Fibroblast of villous mesenchyme (primary cell): ENCODE measurements around the gene MANSC1. TPM values are rescaled to one million over a fixed set of nuclear protein-coding genes. Genes with fewer than 3 reads are reported as not detected.
"Not testable (repeated sequence)": the region's sequence is repeated elsewhere in the genome, so short reads cannot be mapped to it uniquely, and the experiment has no call there.

Experiments used
- DNase-seq: peaks from one replicate; pipeline ENCODE4 v3.0.0-alpha.2; 2010; ENCODE audit warnings: low read depth
- H3K4me3 ChIP-seq: 2 replicates; pipeline ENCODE4 v1.5.1; 2011; ENCODE audit warnings: low read depth, mild to moderate bottlenecking, low read length
- CTCF ChIP-seq: IDR thresholded peaks from 2 replicates; pipeline ENCODE4 v1.5.1; 2012; ENCODE audit warnings: low read depth, mild to moderate bottlenecking, low read length; ENCODE audit not compliant: insufficient read depth
- total RNA-seq: library from RNA; depleted of rRNA; stranded (reverse); fragments of >200 nt; gene quantifications from 2 replicates; pipeline ENCODE4 v1.2.3, GENCODE V29; 2012

The MANSC1 gene
- total RNA-seq, 1 donor, result 4.7 TPM

- no peak for TF ChIP-seq CTCF
- H3K4me3 ChIP-seq, result no peak overlapping the region
- no peak for DNase-seq
Observed at GRCh38 chr12:12353807-12354206, 3.8 kb upstream of the MANSC1 start.

DNA sequence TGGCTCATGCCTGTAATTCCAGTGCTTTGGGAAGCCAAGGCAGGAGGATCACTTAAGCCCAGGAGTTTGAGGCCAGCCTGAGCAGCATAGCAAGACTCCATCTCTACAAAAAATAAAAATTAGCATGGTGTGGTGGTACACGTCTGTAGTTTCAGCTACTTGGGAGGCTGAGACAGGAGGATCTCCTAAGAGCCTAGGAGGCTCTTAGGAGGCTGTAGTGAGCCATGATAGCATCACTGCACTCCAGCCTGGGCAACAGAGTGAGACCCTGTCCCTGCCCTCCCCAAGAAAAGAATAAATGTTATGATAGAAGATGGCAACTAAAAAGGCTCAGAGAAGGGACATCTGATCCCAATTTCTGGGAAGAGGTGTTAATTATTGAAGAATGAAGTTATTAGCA is 3.2 kb upstream of the MANSC1 start:
- no peak for TF ChIP-seq CTCF
- H3K4me3 ChIP-seq, result no peak overlapping the region
- no peak for DNase-seq

GRCh38 chr12:12351468-12352185 is 1.6 kb upstream of the MANSC1 start:
- DNase-seq, H3K4me3 ChIP-seq: not testable (repeated sequence)

DNA sequence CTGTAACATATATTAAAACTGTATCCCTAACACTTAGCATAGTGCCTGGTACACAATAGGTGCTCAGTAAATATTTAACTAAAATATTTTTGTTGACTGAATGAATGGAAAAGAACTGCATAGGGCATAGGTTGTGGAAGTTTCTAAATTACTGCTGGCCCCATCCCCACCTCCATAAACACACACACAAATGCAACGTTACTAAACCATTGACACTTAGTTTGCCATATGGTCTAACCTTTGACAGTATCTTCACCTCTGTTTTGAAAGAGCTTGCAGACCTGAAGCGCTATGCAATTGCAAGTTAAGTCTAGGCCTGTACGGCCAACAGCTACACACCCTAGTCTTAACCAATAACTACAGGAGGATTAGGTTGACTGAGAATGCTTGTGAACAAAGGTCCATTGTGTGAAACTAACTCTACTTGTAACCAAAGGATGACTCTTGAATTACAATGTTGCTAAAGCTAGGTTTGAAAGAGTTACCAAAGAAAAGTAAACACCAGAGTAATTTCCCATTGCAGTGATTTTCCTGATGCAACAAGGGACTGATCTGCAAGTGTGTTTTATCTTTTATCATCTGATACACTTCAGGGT is 924 bp upstream of the MANSC1 start:
- no peak for TF ChIP-seq CTCF
- no peak for DNase-seq
- no peak overlapping the region for H3K4me3 ChIP-seq

DNA sequence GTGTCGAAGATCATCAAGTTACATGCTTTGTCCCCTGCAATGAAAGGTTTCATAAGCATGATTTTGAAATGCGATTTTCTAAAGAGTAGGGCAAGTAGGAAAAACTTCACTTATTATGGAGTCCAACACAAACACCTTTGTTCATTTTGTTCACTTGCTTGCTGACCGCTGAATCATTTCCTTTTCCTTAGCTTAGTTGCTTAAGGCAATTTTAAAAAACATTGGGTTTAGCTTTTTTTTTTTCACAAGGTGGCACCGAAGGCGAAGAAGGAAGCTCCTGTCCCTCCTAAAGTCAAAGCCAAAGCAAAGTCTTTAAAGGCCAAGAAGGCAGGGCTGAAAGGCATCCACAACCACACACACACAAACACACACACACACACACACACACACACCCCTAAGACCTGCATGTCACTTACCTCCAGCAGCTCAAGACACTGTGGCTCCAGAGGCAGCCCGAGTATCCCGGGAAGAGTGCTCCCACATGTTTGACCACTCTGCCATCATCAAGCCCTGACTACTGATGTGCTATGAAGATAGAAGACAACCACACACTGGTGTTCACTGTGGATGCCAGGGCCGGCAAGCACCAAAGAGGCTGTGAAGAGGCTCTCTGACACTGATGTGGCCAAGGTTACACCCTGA is 11.4 kb downstream of the MANSC1 start:
- TF ChIP-seq CTCF, result no peak
- DNase-seq, result no peak
- no peak overlapping the region for H3K4me3 ChIP-seq

DNA sequence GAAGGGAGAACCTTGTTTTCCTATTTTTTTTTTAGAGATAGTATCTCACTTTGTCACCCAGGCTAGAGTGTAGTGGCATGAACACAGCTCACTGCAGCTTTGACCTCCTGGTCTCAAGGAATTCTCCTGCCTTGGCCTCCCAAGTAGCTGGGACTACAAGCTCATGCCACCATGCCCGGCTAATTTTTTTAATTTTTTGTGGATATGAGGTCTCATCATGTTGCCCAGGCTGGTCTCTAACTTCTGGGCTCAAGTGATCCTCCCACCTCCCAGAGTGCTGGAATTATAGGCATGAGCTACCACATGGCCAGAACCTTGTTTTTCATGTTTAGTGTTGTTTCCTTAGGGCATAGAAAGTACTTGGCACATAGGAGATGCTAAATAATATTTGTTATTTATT is 13.5 kb downstream of the MANSC1 start:
- no peak for TF ChIP-seq CTCF
- no peak overlapping the region for H3K4me3 ChIP-seq
- no peak for DNase-seq

DNA sequence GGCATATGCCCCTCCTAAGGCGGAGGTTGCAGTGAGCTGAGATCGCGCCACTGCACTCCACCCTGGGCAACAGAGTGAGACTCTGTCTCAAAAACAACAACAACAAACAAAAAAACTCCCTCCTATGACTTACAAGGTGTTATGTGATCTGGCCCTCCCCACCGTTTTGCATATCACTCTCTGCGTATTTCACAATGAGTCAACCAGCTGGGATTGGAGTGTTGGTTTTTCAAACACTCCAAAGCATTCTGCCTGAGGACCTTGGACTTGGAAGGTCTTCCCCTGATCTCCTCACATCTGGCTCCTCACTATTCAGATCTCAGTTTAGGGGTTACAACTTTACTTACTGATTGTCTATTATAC is 14.0 kb downstream of the MANSC1 start:
- peak; percentile 64 for DNase-seq
- no peak overlapping the region for H3K4me3 ChIP-seq
- TF ChIP-seq CTCF, result no peak
